ENCODE measurements around the gene UGT2A1. TPM values are rescaled to one million over a fixed set of nuclear protein-coding genes. Genes with fewer than 3 reads are reported as not detected.
"Not testable (repeated sequence)": the region's sequence is repeated elsewhere in the genome, so short reads cannot be mapped to it uniquely, and the experiment has no call there.

Gene UGT2A1
- total RNA-seq: not detected
- polyA plus RNA-seq: under 1 TPM in 1 of 4 donors, not detected in 3; 0.09 TPM

- Histone ChIP-seq H3K27ac (ENCODE audit: insufficient read depth, low read length, poor library complexity, severe bottlenecking) (no peak within 1 kb of the TSS), H3K9me3 (ENCODE audit: control insufficient read depth in 2 of 2, low read length in 2 of 2) (no peaks in the 10 kb centered on the region), H3K4me1 (ENCODE audit: control insufficient read depth, insufficient read depth, low read length, poor library complexity, severe bottlenecking) (no peaks in the 10 kb centered on the region), H3K36me3 (ENCODE audit: control insufficient read depth, insufficient read depth, low read length) (no peaks in the 10 kb centered on the region), H3K4me3 (ENCODE audit: low read depth, low read length) (no peak within 1 kb of the TSS), H3K27me3 (ENCODE audit: control insufficient read depth, insufficient read depth, low read length) (no peaks in the 10 kb centered on the region)
- Mint-ChIP-seq H3K4me1 (no peaks in the 10 kb centered on the region), H3K36me3 (no peaks in the 10 kb centered on the region), H3K27me3 (no peaks in the 10 kb centered on the region), H3K4me3 (no peak within 1 kb of the TSS), H3K9me3 (peaks cover 0 to 3% (median 0%) of the 10 kb centered on the region in 7 donors), H3K27ac (peak within 1 kb of the TSS in 1 of 3 donors; percentile 60)
- ATAC-seq (ENCODE audit: low read depth in 2 of 2): no peak
- no peak for DNase-seq
Measured at GRCh38 chr4:69653147-69653546, at the start of gene UGT2A1. Gene UGT2A1 (minus strand): TSS chr4:69653247. CDS start chr4:69647644, 5,603 bp downstream.

- Mint-ChIP-seq H3K27ac (no peak overlapping the region), H3K4me3 (no peak overlapping the region), H3K9me3 (peaks cover 0 to 16% (median 2%) of the 10 kb centered on the region in 7 donors), H3K27me3 (no peaks in the 10 kb centered on the region), H3K4me1 (no peaks in the 10 kb centered on the region), H3K36me3 (no peaks in the 10 kb centered on the region)
- no peak for DNase-seq
- Histone ChIP-seq H3K27me3 (ENCODE audit: control insufficient read depth, insufficient read depth, low read length) (no peaks in the 10 kb centered on the region), H3K9me3 (ENCODE audit: control insufficient read depth in 2 of 2, low read length in 2 of 2) (peaks cover 0 to 8% of the 10 kb centered on the region in 2 experiments), H3K27ac (ENCODE audit: insufficient read depth, low read length, poor library complexity, severe bottlenecking) (no peak overlapping the region), H3K4me1 (ENCODE audit: control insufficient read depth, insufficient read depth, low read length, poor library complexity, severe bottlenecking) (no peaks in the 10 kb centered on the region), H3K4me3 (ENCODE audit: low read depth, low read length) (no peak overlapping the region), H3K36me3 (ENCODE audit: control insufficient read depth, insufficient read depth, low read length) (no peaks in the 10 kb centered on the region)
- ATAC-seq (ENCODE audit: low read depth in 2 of 2): no peak
Measured at GRCh38 chr4:69702201-69702600, 49.2 kb upstream of the UGT2A1 start.

DNA sequence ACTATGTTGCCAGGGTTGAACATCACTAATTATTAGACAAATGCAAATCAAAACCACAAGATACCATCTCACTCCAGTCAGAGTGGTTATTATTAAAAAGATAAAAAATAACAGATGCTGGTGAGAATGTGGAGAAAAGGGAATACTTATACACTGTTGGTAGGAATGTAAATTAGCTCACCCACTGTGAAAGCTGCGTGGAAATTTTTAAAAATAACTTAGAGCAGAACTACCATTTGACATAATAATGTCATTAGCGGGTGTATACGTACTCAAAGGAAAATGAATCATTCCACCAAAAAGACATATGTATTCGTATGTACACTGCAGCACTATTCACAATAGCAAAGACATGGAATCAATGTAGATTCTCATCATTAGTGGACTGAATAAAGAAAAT lies 48.6 kb upstream of the UGT2A1 start:
- ATAC-seq (ENCODE audit: low read depth in 2 of 2): no peak
- no peaks in the 10 kb centered on the region for H3K36me3 ChIP-seq (ENCODE audit: control insufficient read depth, insufficient read depth, low read length)
- no peaks in the 10 kb centered on the region for H3K4me1 Mint-ChIP-seq
- H3K4me1 ChIP-seq (ENCODE audit: control insufficient read depth, insufficient read depth, low read length, poor library complexity, severe bottlenecking): no peaks in the 10 kb centered on the region
- no peaks in the 10 kb centered on the region for H3K27me3 ChIP-seq (ENCODE audit: control insufficient read depth, insufficient read depth, low read length)
- no peak overlapping the region for H3K4me3 Mint-ChIP-seq
- no peaks in the 10 kb centered on the region for H3K27me3 Mint-ChIP-seq
- DNase-seq: no peak
- H3K9me3 ChIP-seq (ENCODE audit: control insufficient read depth in 2 of 2, low read length in 2 of 2): peaks cover 0 to 8% of the 10 kb centered on the region in 2 experiments
- H3K36me3 Mint-ChIP-seq: no peaks in the 10 kb centered on the region
- H3K9me3 Mint-ChIP-seq: peaks cover 0 to 16% (median 2%) of the 10 kb centered on the region in 7 donors
- H3K27ac Mint-ChIP-seq: no peak overlapping the region
- H3K4me3 ChIP-seq (ENCODE audit: low read depth, low read length): no peak overlapping the region
- H3K27ac ChIP-seq (ENCODE audit: insufficient read depth, low read length, poor library complexity, severe bottlenecking): no peak overlapping the region

DNA sequence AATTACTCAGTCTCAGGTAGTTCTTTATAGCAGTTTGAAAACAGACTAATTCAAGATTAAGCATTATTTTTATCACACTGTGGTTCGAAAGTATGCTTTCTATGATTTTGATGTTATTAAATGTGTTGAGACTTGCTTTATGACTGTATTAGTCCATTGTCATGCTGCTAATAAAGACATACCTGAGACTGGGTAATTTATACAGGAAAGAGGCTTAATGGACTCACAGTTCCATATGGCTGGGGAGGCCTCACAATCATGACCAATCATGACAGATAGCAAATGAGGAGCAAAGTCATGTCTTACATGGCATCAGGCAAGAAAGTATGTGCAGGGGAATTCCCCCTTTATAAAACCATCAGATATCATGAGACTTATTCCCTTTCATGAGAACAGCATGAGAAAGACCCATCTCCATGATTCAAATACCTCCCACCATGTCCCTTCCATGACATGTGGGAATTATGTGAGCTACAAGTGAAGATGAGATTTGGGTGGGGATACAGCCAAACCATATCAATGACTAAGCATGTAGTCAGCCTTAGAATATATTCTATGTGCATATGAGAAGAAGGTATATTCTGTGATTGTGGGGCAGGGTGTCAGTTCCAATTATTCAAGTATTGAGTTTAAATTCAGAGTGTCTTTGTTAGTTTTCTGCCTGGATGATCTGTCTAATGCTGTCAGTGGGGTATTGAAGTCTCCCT lies 44.6 kb upstream of the UGT2A1 start:
- Histone ChIP-seq H3K4me1 (ENCODE audit: control insufficient read depth, insufficient read depth, low read length, poor library complexity, severe bottlenecking) (no peaks in the 10 kb centered on the region), H3K4me3 (ENCODE audit: low read depth, low read length) (no peak overlapping the region), H3K27ac (ENCODE audit: insufficient read depth, low read length, poor library complexity, severe bottlenecking) (no peak overlapping the region), H3K36me3 (ENCODE audit: control insufficient read depth, insufficient read depth, low read length) (no peaks in the 10 kb centered on the region), H3K9me3 (ENCODE audit: control insufficient read depth in 2 of 2, low read length in 2 of 2) (peaks cover 0 to 8% of the 10 kb centered on the region in 2 experiments), H3K27me3 (ENCODE audit: control insufficient read depth, insufficient read depth, low read length) (no peaks in the 10 kb centered on the region)
- DNase-seq: no peak
- no peaks in the 10 kb centered on the region for H3K36me3 Mint-ChIP-seq
- H3K27me3 Mint-ChIP-seq: peaks cover 4% of the 10 kb centered on the region
- ATAC-seq (ENCODE audit: low read depth in 2 of 2): no peak
- no peak overlapping the region for H3K4me3 Mint-ChIP-seq
- no peak overlapping the region for H3K27ac Mint-ChIP-seq
- H3K9me3 Mint-ChIP-seq: peaks cover 0 to 16% (median 4%) of the 10 kb centered on the region in 7 donors
- H3K4me1 Mint-ChIP-seq: no peaks in the 10 kb centered on the region

- peak overlapping the region; percentile 9 for H3K4me3 ChIP-seq (ENCODE audit: low read depth, low read length)
- H3K27ac Mint-ChIP-seq: no peak overlapping the region
- peak overlapping the region in 1 of 4 donors; percentile 36 for H3K4me3 Mint-ChIP-seq
- no peak overlapping the region for H3K27ac ChIP-seq (ENCODE audit: insufficient read depth, low read length, poor library complexity, severe bottlenecking)
- peak in 1 of 2 donors; percentile 52 for ATAC-seq (ENCODE audit: low read depth in 2 of 2)
- peaks cover 0 to 2% (median 0%) of the 10 kb centered on the region in 7 donors for H3K9me3 Mint-ChIP-seq
- H3K9me3 ChIP-seq (ENCODE audit: control insufficient read depth in 2 of 2, low read length in 2 of 2): no peaks in the 10 kb centered on the region
- no peaks in the 10 kb centered on the region for H3K36me3 Mint-ChIP-seq
- DNase-seq: peak in 2 of 3 donors; percentile 48 to 52
- no peaks in the 10 kb centered on the region for H3K4me1 ChIP-seq (ENCODE audit: control insufficient read depth, insufficient read depth, low read length, poor library complexity, severe bottlenecking)
- no peaks in the 10 kb centered on the region for H3K36me3 ChIP-seq (ENCODE audit: control insufficient read depth, insufficient read depth, low read length)
- peaks cover 0 to 3% (median 0%) of the 10 kb centered on the region in 4 donors for H3K4me1 Mint-ChIP-seq
- no peaks in the 10 kb centered on the region for H3K27me3 ChIP-seq (ENCODE audit: control insufficient read depth, insufficient read depth, low read length)
- H3K27me3 Mint-ChIP-seq: peaks cover 4% of the 10 kb centered on the region
Measured at GRCh38 chr4:69689599-69689998, 36.6 kb upstream of the UGT2A1 start.

DNA sequence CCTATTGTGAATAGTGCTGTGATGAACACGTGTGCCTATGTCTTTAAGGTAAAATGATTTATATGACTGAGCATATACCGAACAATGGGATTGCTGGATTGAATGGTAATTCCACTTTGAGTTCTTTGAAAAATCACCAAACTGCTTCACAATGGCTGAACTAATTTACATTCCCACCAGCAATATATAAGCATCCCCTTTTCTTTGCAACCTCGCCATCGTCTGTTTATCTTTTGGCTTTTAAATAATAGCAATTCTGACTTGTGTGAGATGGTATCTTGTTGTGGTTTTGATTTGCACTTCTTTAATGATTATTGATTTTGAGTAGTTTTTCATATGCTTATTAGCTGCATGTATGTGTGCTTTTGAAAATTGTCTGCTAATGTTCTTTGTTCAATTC lies 31.8 kb upstream of the UGT2A1 start:
- H3K9me3 Mint-ChIP-seq: no peaks in the 10 kb centered on the region
- peaks cover 0 to 3% (median 0%) of the 10 kb centered on the region in 4 donors for H3K4me1 Mint-ChIP-seq

DNA sequence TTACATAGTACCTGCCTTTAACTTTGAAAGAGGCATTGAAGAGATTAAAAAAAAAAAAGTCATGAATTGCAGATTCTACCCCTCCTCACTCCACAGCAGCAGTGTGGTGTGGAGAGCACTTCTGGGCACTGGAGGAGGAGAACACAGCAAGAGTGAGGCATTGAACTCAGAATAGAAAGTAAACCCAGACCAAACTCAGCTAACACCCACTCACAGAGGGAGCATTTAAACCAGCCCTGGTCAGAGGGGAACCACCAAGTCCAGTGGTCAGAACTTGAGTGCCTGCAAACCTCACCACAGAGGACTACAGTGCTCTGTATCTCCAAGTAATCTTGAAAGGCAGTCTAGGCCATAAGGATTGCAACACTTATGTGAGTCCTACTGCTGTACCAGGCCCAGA lies 15.6 kb upstream of the UGT2A1 start:
- H3K27me3 Mint-ChIP-seq: no peaks in the 10 kb centered on the region
- no peak for ATAC-seq (ENCODE audit: low read depth in 2 of 2)

More for the DNA sequence above, 31.8 kb upstream of the UGT2A1 start:
- Histone ChIP-seq H3K36me3 (ENCODE audit: control insufficient read depth, insufficient read depth, low read length) (no peaks in the 10 kb centered on the region), H3K27ac (ENCODE audit: insufficient read depth, low read length, poor library complexity, severe bottlenecking) (no peak overlapping the region), H3K9me3 (ENCODE audit: control insufficient read depth in 2 of 2, low read length in 2 of 2) (no peaks in the 10 kb centered on the region), H3K27me3 (ENCODE audit: control insufficient read depth, insufficient read depth, low read length) (no peaks in the 10 kb centered on the region), H3K4me1 (ENCODE audit: control insufficient read depth, insufficient read depth, low read length, poor library complexity, severe bottlenecking) (no peaks in the 10 kb centered on the region), H3K4me3 (ENCODE audit: low read depth, low read length) (no peak overlapping the region)
- Mint-ChIP-seq H3K27ac (no peak overlapping the region), H3K36me3 (no peaks in the 10 kb centered on the region), H3K4me3 (no peak overlapping the region), H3K27me3 (no peaks in the 10 kb centered on the region)
- no peak for ATAC-seq (ENCODE audit: low read depth in 2 of 2)
- no peak for DNase-seq

DNA sequence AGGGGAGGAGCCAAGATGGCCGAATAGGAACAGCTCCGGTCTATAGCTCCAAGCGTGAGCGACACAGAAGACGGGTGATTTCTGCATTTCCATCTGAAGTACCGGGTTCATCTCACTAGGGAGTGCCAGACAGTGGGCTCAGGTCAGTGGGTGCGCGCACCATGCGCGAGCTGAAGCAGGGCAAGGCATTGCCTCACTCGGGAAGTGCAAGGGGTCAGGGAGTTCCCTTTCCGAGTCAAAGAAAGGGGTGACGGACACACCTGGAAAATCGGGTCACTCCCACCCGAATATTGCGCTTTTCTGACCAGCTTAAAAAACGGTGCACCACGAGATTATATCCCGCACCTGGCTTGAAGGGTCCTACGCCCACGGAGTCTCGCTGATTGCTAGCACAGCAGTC lies 11.0 kb upstream of the UGT2A1 start:
- H3K9me3 Mint-ChIP-seq: peaks cover 0 to 11% (median 3%) of the 10 kb centered on the region in 7 donors
- H3K27me3 ChIP-seq (ENCODE audit: control insufficient read depth, insufficient read depth, low read length); H3K36me3 ChIP-seq (ENCODE audit: control insufficient read depth, insufficient read depth, low read length); H3K4me1 ChIP-seq (ENCODE audit: control insufficient read depth, insufficient read depth, low read length, poor library complexity, severe bottlenecking); H3K27ac ChIP-seq (ENCODE audit: insufficient read depth, low read length, poor library complexity, severe bottlenecking); DNase-seq; H3K36me3 Mint-ChIP-seq; H3K27me3 Mint-ChIP-seq; H3K4me3 Mint-ChIP-seq; H3K9me3 ChIP-seq (ENCODE audit: control insufficient read depth in 2 of 2, low read length in 2 of 2); ATAC-seq (ENCODE audit: low read depth in 2 of 2); H3K27ac Mint-ChIP-seq; H3K4me3 ChIP-seq (ENCODE audit: low read depth, low read length): not testable (repeated sequence)
- H3K4me1 Mint-ChIP-seq: peaks cover 0 to 31% (median 4%) of the 10 kb centered on the region in 4 donors

More for the DNA sequence above, 15.6 kb upstream of the UGT2A1 start:
- Histone ChIP-seq H3K4me3 (ENCODE audit: low read depth, low read length) (no peak overlapping the region), H3K36me3 (ENCODE audit: control insufficient read depth, insufficient read depth, low read length) (no peaks in the 10 kb centered on the region), H3K27ac (ENCODE audit: insufficient read depth, low read length, poor library complexity, severe bottlenecking) (no peak overlapping the region), H3K4me1 (ENCODE audit: control insufficient read depth, insufficient read depth, low read length, poor library complexity, severe bottlenecking) (no peaks in the 10 kb centered on the region), H3K27me3 (ENCODE audit: control insufficient read depth, insufficient read depth, low read length) (no peaks in the 10 kb centered on the region), H3K9me3 (ENCODE audit: control insufficient read depth in 2 of 2, low read length in 2 of 2) (no peaks in the 10 kb centered on the region)
- H3K9me3 Mint-ChIP-seq: peaks cover 0 to 2% (median 0%) of the 10 kb centered on the region in 7 donors
- no peak overlapping the region for H3K27ac Mint-ChIP-seq
- no peak for DNase-seq
- no peaks in the 10 kb centered on the region for H3K4me1 Mint-ChIP-seq
- H3K36me3 Mint-ChIP-seq: no peaks in the 10 kb centered on the region
- H3K4me3 Mint-ChIP-seq: no peak overlapping the region

Measured in CD4-positive, CD25-positive, alpha-beta regulatory T cell (primary cell).